Gastrocnemius medialis (tissue), 4 donors: Measurements from ENCODE around the gene CENPB.

Source experiments
- CTCF ChIP-seq, 5 experiments: fragments of 450-650 bp in 3 of 5; fragments of 200-600 bp in 2 of 5; sonication (generic) in 2 of 5; IDR thresholded peaks in 4 of 5; conservative IDR thresholded peaks in 1 of 5; 1 replicate in 4 of 5; 2 replicates in 1 of 5; pipeline ENCODE4 v1.5.1; 2016 to 2019; ENCODE audit warnings: antibody characterized with exemption in 5 of 5, mild to moderate bottlenecking in 3 of 5, moderate library complexity in 3 of 5
- POLR2A ChIP-seq, 2 donors: fragments of 450-650 bp; IDR thresholded peaks; one replicate each; pipeline ENCODE4 v1.6.1; 2017; ENCODE audit warnings: antibody characterized with exemption in 2 of 2, mild to moderate bottlenecking in 2 of 2, moderate library complexity in 2 of 2

- TF ChIP-seq CTCF (IDR thresholded peaks at IDR 0.05 in 4 of 5, conservative IDR thresholded peaks at IDR 0.05 in 1 of 5) (no peak), POLR2A (IDR thresholded peaks at IDR 0.05) (no peak)
Observed at GRCh38 chr20:3801846-3802245, 15.3 kb upstream of the CENPB start.
